ENCODE measurements around the gene ADAMTS7.

- no peak for TF ChIP-seq CTCF (IDR thresholded peaks at IDR 0.05)
- TF ChIP-seq EZH2 (IDR thresholded peaks at IDR 0.05; ENCODE audit: borderline replicate concordance, insufficient read depth, low read depth, low read length, poor library complexity, severe bottlenecking) = no peak
Observed at GRCh38 chr15:78838489-78838888, 27.2 kb upstream of the ADAMTS7 start.

Data from B cell (primary cell).